ENCODE measurements around the gene MTF2. TPM values are rescaled to one million over a fixed set of nuclear protein-coding genes. Genes with fewer than 3 reads are reported as not detected.
A peak's percentile ranks its signal among the peaks of the same experiment; 100 is the strongest.
"Not testable (repeated sequence)": the region's sequence is repeated elsewhere in the genome, so short reads cannot be mapped to it uniquely, and the experiment has no call there.

The MTF2 gene
- polyA plus RNA-seq (2013, experiment 1 of 2), result 21.0 TPM
- 21.0 TPM for polyA plus RNA-seq (2013, experiment 2 of 2)

GRCh38 chr1:93078986-93079654 lies at the start of gene MTF2:
Gene MTF2, plus strand, starts transcription at chr1:93079283. Its CDS starts 244 bp downstream, at chr1:93079527.
- Histone ChIP-seq H2BK120ac (ENCODE audit: low read depth, low read length) (peak within 1 kb of the TSS; percentile 15), H3K4me3 (ENCODE audit: insufficient read depth in 1 of 2, low read depth in 1 of 2, low read length in 2 of 2) (peak within 1 kb of the TSS; percentile 85 to 95), H3K79me1 (replicated peaks; ENCODE audit: low read length, poor library complexity, severe bottlenecking) (no peaks in the 10 kb centered on the region), H3K23ac (ENCODE audit: low read length in 2 of 2) (no peak within 1 kb of the TSS), H3K36me3 (ENCODE audit: control insufficient read depth in 1 of 2, insufficient read depth in 2 of 2, low read depth in 1 of 2, low read length in 2 of 2) (no peaks in the 10 kb centered on the region), H4K8ac (ENCODE audit: low read length) (peak within 1 kb of the TSS; percentile 62), H3K4ac (ENCODE audit: low read depth in 1 of 2, low read length in 2 of 2) (peak within 1 kb of the TSS; percentile 46 to 78), H3K9me3 (ENCODE audit: control insufficient read depth, low read length) (no peaks in the 10 kb centered on the region), H3K14ac (ENCODE audit: low read length in 2 of 2) (peak within 1 kb of the TSS in 1 of 2 experiments; percentile 94), H4K91ac (ENCODE audit: low read length) (peak within 1 kb of the TSS; percentile 55), H3K27me3 (ENCODE audit: control insufficient read depth in 1 of 2, insufficient read depth in 1 of 2, low read length in 2 of 2) (no peaks in the 10 kb centered on the region), H2BK5ac (ENCODE audit: low read depth, low read length, poor library complexity, severe bottlenecking) (peak within 1 kb of the TSS; percentile 69), H2BK12ac (ENCODE audit: low read length in 2 of 2) (peak within 1 kb of the TSS in 1 of 2 experiments; percentile 37), H3K4me1 (ENCODE audit: control insufficient read depth, insufficient read depth, low read depth, low read length) (peaks cover 3% of the 10 kb centered on the region), H2AK5ac (ENCODE audit: low read length, severe bottlenecking) (peak within 1 kb of the TSS; percentile 78), H2BK15ac (ENCODE audit: low read depth, poor library complexity, severe bottlenecking) (no peak within 1 kb of the TSS), H2AFZ (ENCODE audit: low read depth, low read length) (peak within 1 kb of the TSS; percentile 72), H3K4me2 (ENCODE audit: low read length, poor library complexity, severe bottlenecking) (peak within 1 kb of the TSS; percentile 44), H3K27ac (ENCODE audit: low read length, poor library complexity, severe bottlenecking) (peak within 1 kb of the TSS; percentile 83), H3K18ac (ENCODE audit: low read depth in 1 of 2, low read length in 2 of 2) (peak within 1 kb of the TSS; percentile 68 to 92), H3K9ac (ENCODE audit: low read length) (peak within 1 kb of the TSS; percentile 94)
- peak; percentile 98 for DNase-seq
- WGBS, result under 1% methylated on average over 38 of the region's 49 CpGs

DNA sequence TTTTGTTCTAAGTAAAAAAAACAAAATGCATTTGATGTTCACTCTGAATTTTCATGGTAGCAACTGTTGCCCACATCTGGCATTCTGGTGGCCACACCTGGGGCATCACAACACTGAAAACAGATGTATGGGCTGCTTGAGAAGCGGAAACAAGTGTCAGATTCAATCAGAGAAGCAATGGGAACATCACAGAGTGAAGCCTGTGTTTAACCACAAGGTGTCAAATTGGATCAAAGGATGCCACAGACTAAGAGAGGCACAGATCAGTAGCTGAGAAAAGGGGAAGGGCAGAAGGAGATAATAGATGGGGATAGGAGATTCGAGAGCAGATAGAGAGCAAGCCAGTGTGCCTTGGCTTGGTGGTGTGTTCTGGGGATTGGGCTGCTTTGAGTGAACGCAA lies 49.8 kb upstream of the MTF2 start:
- Histone ChIP-seq H3K4me3 (ENCODE audit: insufficient read depth in 1 of 2, low read depth in 1 of 2, low read length in 2 of 2) (no peak overlapping the region), H3K23ac (ENCODE audit: low read length in 2 of 2) (no peak overlapping the region), H3K9ac (ENCODE audit: low read length) (no peak overlapping the region), H4K8ac (ENCODE audit: low read length) (no peak overlapping the region), H3K4ac (ENCODE audit: low read depth in 1 of 2, low read length in 2 of 2) (no peak overlapping the region), H3K27ac (ENCODE audit: low read length, poor library complexity, severe bottlenecking) (no peak overlapping the region), H3K27me3 (ENCODE audit: control insufficient read depth in 1 of 2, insufficient read depth in 1 of 2, low read length in 2 of 2) (peaks cover 23 to 51% of the 10 kb centered on the region in 2 experiments), H2BK12ac (ENCODE audit: low read length in 2 of 2) (no peak overlapping the region), H3K14ac (ENCODE audit: low read length in 2 of 2) (no peak overlapping the region), H2AFZ (ENCODE audit: low read depth, low read length) (no peak overlapping the region), H3K9me3 (ENCODE audit: control insufficient read depth, low read length) (no peaks in the 10 kb centered on the region), H3K4me2 (ENCODE audit: low read length, poor library complexity, severe bottlenecking) (no peak overlapping the region), H2AK5ac (ENCODE audit: low read length, severe bottlenecking) (no peak overlapping the region), H3K18ac (ENCODE audit: low read depth in 1 of 2, low read length in 2 of 2) (no peak overlapping the region), H3K4me1 (ENCODE audit: control insufficient read depth, insufficient read depth, low read depth, low read length) (no peaks in the 10 kb centered on the region), H3K36me3 (ENCODE audit: control insufficient read depth in 1 of 2, insufficient read depth in 2 of 2, low read depth in 1 of 2, low read length in 2 of 2) (no peaks in the 10 kb centered on the region), H2BK15ac (ENCODE audit: low read depth, poor library complexity, severe bottlenecking) (no peak overlapping the region), H2BK5ac (ENCODE audit: low read depth, low read length, poor library complexity, severe bottlenecking) (no peak overlapping the region), H3K79me1 (replicated peaks; ENCODE audit: low read length, poor library complexity, severe bottlenecking) (no peaks in the 10 kb centered on the region), H2BK120ac (ENCODE audit: low read depth, low read length) (no peak overlapping the region), H4K91ac (ENCODE audit: low read length) (no peak overlapping the region)
- DNase-seq, result no peak
- WGBS, result 25% methylated on average over 3 of the region's 3 CpGs

DNA sequence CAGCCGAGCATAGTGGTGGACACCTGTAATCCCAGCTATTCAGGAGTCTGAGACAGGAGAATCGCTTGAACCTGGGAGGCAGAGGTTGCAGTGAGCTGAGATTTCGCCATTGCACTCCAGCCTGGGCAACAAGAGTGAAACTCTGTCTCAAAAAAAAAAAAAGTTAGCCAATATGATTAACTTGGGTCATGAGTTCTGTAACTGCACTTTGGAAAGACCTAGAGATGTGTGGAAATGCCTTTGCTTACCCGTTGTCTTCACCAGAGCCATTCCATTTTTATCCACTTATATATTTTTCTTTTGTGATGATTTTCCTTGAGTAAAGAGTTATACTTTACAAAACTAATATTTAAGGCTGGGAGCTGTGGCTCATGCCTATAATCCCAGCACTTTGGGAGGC lies 48.9 kb upstream of the MTF2 start:
- 88% methylated on average over 4 of the region's 4 CpGs for WGBS
- DNase-seq; H3K18ac ChIP-seq (ENCODE audit: low read depth in 1 of 2, low read length in 2 of 2): not testable (repeated sequence)

GRCh38 chr1:93031711-93032110 lies 47.4 kb upstream of the MTF2 start:
- H3K27ac ChIP-seq (ENCODE audit: low read length, poor library complexity, severe bottlenecking), result no peak overlapping the region
- H3K14ac ChIP-seq (ENCODE audit: low read length in 2 of 2), result no peak overlapping the region
- H3K27me3 ChIP-seq (ENCODE audit: control insufficient read depth in 1 of 2, insufficient read depth in 1 of 2, low read length in 2 of 2), result peaks cover 14 to 32% of the 10 kb centered on the region in 2 experiments
- H3K79me1 ChIP-seq (replicated peaks; ENCODE audit: low read length, poor library complexity, severe bottlenecking), result no peaks in the 10 kb centered on the region
- H3K4me3 ChIP-seq (ENCODE audit: insufficient read depth in 1 of 2, low read depth in 1 of 2, low read length in 2 of 2), result no peak overlapping the region
- H2BK15ac ChIP-seq (ENCODE audit: low read depth, poor library complexity, severe bottlenecking), result no peak overlapping the region
- H2BK12ac ChIP-seq (ENCODE audit: low read length in 2 of 2), result no peak overlapping the region
- no peak for DNase-seq
- H4K91ac ChIP-seq (ENCODE audit: low read length), result no peak overlapping the region
- no peaks in the 10 kb centered on the region for H3K36me3 ChIP-seq (ENCODE audit: control insufficient read depth in 1 of 2, insufficient read depth in 2 of 2, low read depth in 1 of 2, low read length in 2 of 2)
- no peak overlapping the region for H2BK5ac ChIP-seq (ENCODE audit: low read depth, low read length, poor library complexity, severe bottlenecking)
- no peak overlapping the region for H2AFZ ChIP-seq (ENCODE audit: low read depth, low read length)
- no peaks in the 10 kb centered on the region for H3K4me1 ChIP-seq (ENCODE audit: control insufficient read depth, insufficient read depth, low read depth, low read length)
- no peak overlapping the region for H2BK120ac ChIP-seq (ENCODE audit: low read depth, low read length)
- no peak overlapping the region for H3K18ac ChIP-seq (ENCODE audit: low read depth in 1 of 2, low read length in 2 of 2)
- H4K8ac ChIP-seq (ENCODE audit: low read length), result no peak overlapping the region
- 88% methylated on average over 1 of the region's 3 CpGs for WGBS
- no peaks in the 10 kb centered on the region for H3K9me3 ChIP-seq (ENCODE audit: control insufficient read depth, low read length)
- no peak overlapping the region for H2AK5ac ChIP-seq (ENCODE audit: low read length, severe bottlenecking)
- no peak overlapping the region for H3K23ac ChIP-seq (ENCODE audit: low read length in 2 of 2)
- no peak overlapping the region for H3K9ac ChIP-seq (ENCODE audit: low read length)
- no peak overlapping the region for H3K4ac ChIP-seq (ENCODE audit: low read depth in 1 of 2, low read length in 2 of 2)
- H3K4me2 ChIP-seq (ENCODE audit: low read length, poor library complexity, severe bottlenecking), result no peak overlapping the region

More for the DNA sequence above, 48.9 kb upstream of the MTF2 start:
- not testable (repeated sequence) for H3K36me3 ChIP-seq (ENCODE audit: control insufficient read depth in 1 of 2, insufficient read depth in 2 of 2, low read depth in 1 of 2, low read length in 2 of 2); H3K14ac ChIP-seq (ENCODE audit: low read length in 2 of 2); H2BK120ac ChIP-seq (ENCODE audit: low read depth, low read length); H3K4me2 ChIP-seq (ENCODE audit: low read length, poor library complexity, severe bottlenecking); H3K4me3 ChIP-seq (ENCODE audit: insufficient read depth in 1 of 2, low read depth in 1 of 2, low read length in 2 of 2); H2AK5ac ChIP-seq (ENCODE audit: low read length, severe bottlenecking); H3K9ac ChIP-seq (ENCODE audit: low read length); H4K91ac ChIP-seq (ENCODE audit: low read length); H2BK5ac ChIP-seq (ENCODE audit: low read depth, low read length, poor library complexity, severe bottlenecking); H2AFZ ChIP-seq (ENCODE audit: low read depth, low read length); H3K79me1 ChIP-seq (replicated peaks; ENCODE audit: low read length, poor library complexity, severe bottlenecking); H2BK15ac ChIP-seq (ENCODE audit: low read depth, poor library complexity, severe bottlenecking); H3K9me3 ChIP-seq (ENCODE audit: control insufficient read depth, low read length); H3K4ac ChIP-seq (ENCODE audit: low read depth in 1 of 2, low read length in 2 of 2); H3K27ac ChIP-seq (ENCODE audit: low read length, poor library complexity, severe bottlenecking); H2BK12ac ChIP-seq (ENCODE audit: low read length in 2 of 2); H4K8ac ChIP-seq (ENCODE audit: low read length); H3K4me1 ChIP-seq (ENCODE audit: control insufficient read depth, insufficient read depth, low read depth, low read length); H3K23ac ChIP-seq (ENCODE audit: low read length in 2 of 2)
- H3K27me3 ChIP-seq (ENCODE audit: control insufficient read depth in 1 of 2, insufficient read depth in 1 of 2, low read length in 2 of 2), result peaks cover 20 to 44% of the 10 kb centered on the region in 2 experiments

Data from mesenchymal stem cell (in vitro differentiated cells and primary cell).